Chondrocyte (in vitro differentiated cells): Measurements from ENCODE around the gene TUBB3. TPM values are rescaled to one million over a fixed set of nuclear protein-coding genes. Genes with fewer than 3 reads are reported as not detected.

Source experiments
- DNase-seq: peaks from one replicate; pipeline ENCODE4 v3.0.0; 2021; ENCODE audit warnings: mixed read lengths, low spot score
- H3K27ac Mint-ChIP-seq: one replicate; pipeline ENCODE4 v1.8.0; 2021; ENCODE audit warnings: mild to moderate bottlenecking, moderate library complexity, mixed read lengths; ENCODE audit not compliant: unreplicated experiment
- H3K27me3 Mint-ChIP-seq: 2 replicates; pipeline ENCODE4 v1.8.0; 2021; ENCODE audit warnings: low read depth, mixed read lengths
- H3K36me3 Mint-ChIP-seq: 2 replicates; pipeline ENCODE4 v1.8.0; 2021; ENCODE audit warnings: low read depth, mixed read lengths
- H3K4me1 Mint-ChIP-seq: 2 replicates; pipeline ENCODE4 v1.8.0; 2021; ENCODE audit warnings: low read depth, mild to moderate bottlenecking, mixed read lengths
- H3K4me3 Mint-ChIP-seq: one replicate; pipeline ENCODE4 v1.8.0; 2021; ENCODE audit warnings: mild to moderate bottlenecking, moderate library complexity, mixed read lengths; ENCODE audit not compliant: unreplicated experiment
- H3K9me3 Mint-ChIP-seq: 2 replicates; pipeline ENCODE4 v1.8.0; 2021; ENCODE audit warnings: low read depth, mixed read lengths
- CTCF ChIP-seq: fragments of 200-600 bp; sonication (generic); IDR thresholded peaks from 2 replicates; pipeline ENCODE4 v1.5.0; 2021; ENCODE audit warnings: antibody characterized with exemption, mild to moderate bottlenecking, moderate library complexity
- total RNA-seq: library from RNA; stranded (reverse); gene quantifications from 3 replicates; pipeline ENCODE4 v1.2.1, GENCODE V29; 2021

TUBB3 gene
- total RNA-seq, 1 donor from 2014 or later, result 104 TPM

- H3K4me3 Mint-ChIP-seq, result no peak overlapping the region
- no peaks in the 10 kb centered on the region for H3K27me3 Mint-ChIP-seq
- no peak for DNase-seq
- no peaks in the 10 kb centered on the region for H3K4me1 Mint-ChIP-seq
- H3K27ac Mint-ChIP-seq, result no peak overlapping the region
- no peak for TF ChIP-seq CTCF
- H3K9me3 Mint-ChIP-seq, result no peaks in the 10 kb centered on the region
- peaks cover 29% of the 10 kb centered on the region for H3K36me3 Mint-ChIP-seq
Observed at GRCh38 chr16:89936034-89936433, 12.9 kb downstream of the TUBB3 start.

GRCh38 chr16:89936508-89936907, 13.4 kb downstream of the TUBB3 start:
- H3K27me3 Mint-ChIP-seq, result no peaks in the 10 kb centered on the region
- no peak for DNase-seq
- H3K36me3 Mint-ChIP-seq, result peaks cover 25% of the 10 kb centered on the region

GRCh38 chr16:89936981-89937380, 13.8 kb downstream of the TUBB3 start:
- H3K4me3 Mint-ChIP-seq, result no peak overlapping the region
- H3K27ac Mint-ChIP-seq, result no peak overlapping the region
- H3K27me3 Mint-ChIP-seq, result no peaks in the 10 kb centered on the region
- no peaks in the 10 kb centered on the region for H3K4me1 Mint-ChIP-seq
- peaks cover 24% of the 10 kb centered on the region for H3K36me3 Mint-ChIP-seq
- TF ChIP-seq CTCF, result no peak
- no peaks in the 10 kb centered on the region for H3K9me3 Mint-ChIP-seq
- DNase-seq, result no peak

More at GRCh38 chr16:89936508-89936907, 13.4 kb downstream of the TUBB3 start:
- H3K27ac Mint-ChIP-seq, result no peak overlapping the region
- no peak overlapping the region for H3K4me3 Mint-ChIP-seq
- TF ChIP-seq CTCF, result no peak
- H3K4me1 Mint-ChIP-seq, result no peaks in the 10 kb centered on the region
- no peaks in the 10 kb centered on the region for H3K9me3 Mint-ChIP-seq

- no peaks in the 10 kb centered on the region for H3K9me3 Mint-ChIP-seq
- H3K36me3 Mint-ChIP-seq, result peaks cover 19% of the 10 kb centered on the region
- H3K27ac Mint-ChIP-seq, result no peak overlapping the region
- DNase-seq, result no peak
- H3K4me1 Mint-ChIP-seq, result no peaks in the 10 kb centered on the region
- TF ChIP-seq CTCF, result no peak
- H3K4me3 Mint-ChIP-seq, result no peak overlapping the region
- no peaks in the 10 kb centered on the region for H3K27me3 Mint-ChIP-seq
Observed at GRCh38 chr16:89938175-89938885, 15.2 kb downstream of the TUBB3 start.

- no peaks in the 10 kb centered on the region for H3K9me3 Mint-ChIP-seq
- peaks cover 8% of the 10 kb centered on the region for H3K4me1 Mint-ChIP-seq
- H3K4me3 Mint-ChIP-seq, result no peak overlapping the region
- DNase-seq, result no peak
- no peaks in the 10 kb centered on the region for H3K27me3 Mint-ChIP-seq
- no peak overlapping the region for H3K27ac Mint-ChIP-seq
- no peak for TF ChIP-seq CTCF
- peaks cover 1% of the 10 kb centered on the region for H3K36me3 Mint-ChIP-seq
Observed at GRCh38 chr16:89944773-89945172, 21.6 kb downstream of the TUBB3 start.
